ENCODE measurements around the gene USP36.
A peak's percentile ranks its signal among the peaks of the same experiment; 100 is the strongest.
"Not testable (repeated sequence)": the region's sequence is repeated elsewhere in the genome, so short reads cannot be mapped to it uniquely, and the experiment has no call there.

USP36 gene

GRCh38 chr17:78789149-78789662 lies 51.4 kb downstream of the USP36 start:
- DNase-seq, result no peak

GRCh38 chr17:78788451-78788850 lies 52.2 kb downstream of the USP36 start:
- DNase-seq, result no peak

- no peak for DNase-seq
Measured at GRCh38 chr17:78787444-78787843, 53.2 kb downstream of the USP36 start.

- DNase-seq, result no peak
Measured at GRCh38 chr17:78785663-78786057, 55.0 kb downstream of the USP36 start.

- DNase-seq, result peak; percentile 46
Measured at GRCh38 chr17:78785011-78785662, 55.5 kb downstream of the USP36 start.

- no peak for DNase-seq
Measured at GRCh38 chr17:78784352-78784751, 56.3 kb downstream of the USP36 start.

- peak; percentile 62 for DNase-seq
Measured at GRCh38 chr17:78783711-78784324, 56.8 kb downstream of the USP36 start.

- DNase-seq, result no peak
Measured at GRCh38 chr17:78781893-78782304, 58.7 kb downstream of the USP36 start, which contains the start of gene CYTH1. TSS of gene CYTH1 (minus strand) at chr17:78782273. CDS start at chr17:78782223, 50 bp downstream.

- peak; percentile 65 for DNase-seq
Measured at GRCh38 chr17:78781104-78781892, 59.3 kb downstream of the USP36 start.

GRCh38 chr17:78780335-78780734 lies 60.3 kb downstream of the USP36 start:
- no peak for DNase-seq

- DNase-seq, result no peak
Measured at GRCh38 chr17:78779850-78780249, 60.8 kb downstream of the USP36 start.

GRCh38 chr17:78779286-78779651 lies 61.3 kb downstream of the USP36 start:
- not testable (repeated sequence) for DNase-seq

- DNase-seq, result no peak
Measured at GRCh38 chr17:78777881-78778280, 62.7 kb downstream of the USP36 start.

- peak; percentile 66 for DNase-seq
Measured at GRCh38 chr17:78774956-78775571, 65.5 kb downstream of the USP36 start.

- DNase-seq, result no peak
Measured at GRCh38 chr17:78774453-78774852, 66.2 kb downstream of the USP36 start.

GRCh38 chr17:78771758-78772382 lies 68.7 kb downstream of the USP36 start:
- no peak for DNase-seq

- no peak for DNase-seq
Measured at GRCh38 chr17:78769196-78769773, 71.3 kb downstream of the USP36 start.

- DNase-seq, result no peak
Measured at GRCh38 chr17:78767806-78768205, 72.8 kb downstream of the USP36 start.

- DNase-seq, result no peak
Measured at GRCh38 chr17:78766743-78767294, 73.8 kb downstream of the USP36 start.

GRCh38 chr17:78766225-78766624 lies 74.4 kb downstream of the USP36 start:
- no peak for DNase-seq

- no peak for DNase-seq
Measured at GRCh38 chr17:78765821-78766220, 74.8 kb downstream of the USP36 start.

GRCh38 chr17:78764871-78765270 lies 75.7 kb downstream of the USP36 start:
- DNase-seq, result no peak

Data from hematopoietic multipotent progenitor cell treated with erythropoietin and hydrocortisone succinate and interleukin-3 and kit ligand, for 4 days (in vitro differentiated cells).